K562 (cell line): ENCODE data around the gene ERFL. TPM values are rescaled to one million over a fixed set of nuclear protein-coding genes. Genes with fewer than 3 reads are reported as not detected.

Source experiments
- ATAC-seq: fragments of 200-7000 bp; cut with Tn5 transposase; 3 replicates; pipeline ENCODE4 v1.9.1; 2020; ENCODE audit warnings: moderate library complexity
- BruUV-seq: library from RNA; stranded (reverse); fragments of 400-500 nt; replicated peaks from 2 replicates; lab custom pipeline; 2021; lab: Mats Ljungman, UMichigan
- CTCF ChIA-PET: fragments of 300-600 bp; formaldehyde crosslinking; extraction: SDS; loops from one replicate; lab custom pipeline; 2021; ENCODE audit warnings: low intra/inter-chr PET ratio; lab: Yijun Ruan, JAX
- POLR2A ChIA-PET: fragments of 300-600, 350-650 bp; sonication (Branson Sonifier 250); formaldehyde crosslinking; extraction: SDS; loops from one replicate; lab custom pipeline; 2021; ENCODE audit warnings: antibody characterized with exemption, inconsistent platforms; lab: Yijun Ruan, JAX
- DNase-seq, 4 experiments: peaks; one replicate each; pipeline versions ENCODE4 v3.0.0 to v3.0.0-alpha.2; 2011 to 2018; ENCODE audit warnings: low spot score in 3 of 4, mixed read lengths in 3 of 4; ENCODE audit errors: extremely low read depth in 1 of 4
- FAIRE-seq: peaks from 2 replicates; lab custom pipeline; 2011; peaks lifted over from hg19 to GRCh38; lab: Jason Lieb, UNC
- H2AFZ ChIP-seq: 2 replicates; pipeline ENCODE4 v1.6.0; 2011; ENCODE audit warnings: low read depth, low read length, control low read depth, inconsistent platforms
- H3K27ac ChIP-seq: fragments of 200-600 bp; 3 replicates; pipeline ENCODE4 v1.8.0; 2011; ENCODE audit warnings: low read depth, mild to moderate bottlenecking, control low read depth, inconsistent platforms, low read length, moderate library complexity, mixed read lengths; ENCODE audit errors: extremely low read depth
- H3K27me3 ChIP-seq, 2 experiments: fragments of 300-600 bp in 1 of 2; 2 replicates in 1 of 2; 3 replicates in 1 of 2; pipeline versions ENCODE4 v1.6.0 to v1.8.0; 2011; ENCODE audit warnings: inconsistent platforms in 2 of 2, low read length in 2 of 2, mild to moderate bottlenecking in 1 of 2, mixed read lengths in 1 of 2, moderate library complexity in 1 of 2; ENCODE audit not compliant: control insufficient read depth in 2 of 2, insufficient read depth in 2 of 2
- H3K36me3 ChIP-seq: fragments of 300-600 bp; 3 replicates; pipeline ENCODE4 v1.8.0; 2011; ENCODE audit warnings: mild to moderate bottlenecking, low read length, inconsistent platforms; ENCODE audit not compliant: control insufficient read depth, insufficient read depth
- H3K4me1 ChIP-seq, 2 experiments: fragments of 200-600 bp in 1 of 2; replicated peaks in 1 of 2; 2 replicates in 1 of 2; 3 replicates in 1 of 2; pipeline versions ENCODE4 v1.5.1 to v1.8.0; 2011; ENCODE audit warnings: inconsistent platforms in 2 of 2, low read length in 2 of 2, mild to moderate bottlenecking in 1 of 2, mixed read lengths in 1 of 2, moderate library complexity in 1 of 2; ENCODE audit not compliant: control insufficient read depth in 2 of 2, insufficient read depth in 2 of 2
- H3K4me2 ChIP-seq: 2 replicates; pipeline ENCODE4 v1.6.1; 2011; ENCODE audit warnings: low read length, control low read depth, inconsistent platforms, mixed read lengths; ENCODE audit not compliant: insufficient read depth
- H3K4me3 ChIP-seq: fragments of 200-600 bp; sonication (generic), shearing (Covaris generic); 2 replicates; pipeline ENCODE4 v1.5.1; 2016; ENCODE audit warnings: control low read depth, inconsistent platforms
- H3K79me2 ChIP-seq: fragments of 200-600 bp; 3 replicates; pipeline ENCODE4 v1.8.0; 2011; ENCODE audit warnings: low read length, inconsistent platforms; ENCODE audit not compliant: control insufficient read depth, insufficient read depth
- H3K9ac ChIP-seq, 2 experiments: 2 replicates each; pipeline versions ENCODE4 v1.6.0 to v1.6.1; 2011; ENCODE audit warnings: low read depth in 2 of 2, low read length in 2 of 2, control low read depth in 1 of 2, inconsistent platforms in 1 of 2, mild to moderate bottlenecking in 1 of 2, mixed read lengths in 1 of 2; ENCODE audit not compliant: insufficient read depth in 1 of 2
- H3K9me1 ChIP-seq: one replicate; pipeline ENCODE4 v1.6.0; 2011; ENCODE audit warnings: inconsistent platforms, mild to moderate bottlenecking, low read length, moderate library complexity; ENCODE audit not compliant: control insufficient read depth, insufficient read depth
- H3K9me3 ChIP-seq: replicated peaks from 2 replicates; pipeline ENCODE4 v1.5.1; 2011; ENCODE audit warnings: low read depth, low read length, inconsistent platforms; ENCODE audit not compliant: control insufficient read depth, insufficient read depth
- H4K20me1 ChIP-seq: replicated peaks from 2 replicates; pipeline ENCODE4 v1.6.1; 2011; ENCODE audit warnings: low read length, inconsistent platforms, mixed read lengths; ENCODE audit not compliant: control insufficient read depth, insufficient read depth
- KLF16 ChIP-seq: IDR thresholded peaks from 2 replicates; pipeline ENCODE4 v1.6.1; 2016; ENCODE audit warnings: antibody characterized with exemption
- POLR2A ChIP-seq: fragments of 450-650 bp; conservative IDR thresholded peaks from 2 replicates; pipeline ENCODE4 v1.6.1; 2016
- POLR2AphosphoS5 ChIP-seq: IDR thresholded peaks from 2 replicates; pipeline ENCODE4 v1.6.1; 2011; ENCODE audit warnings: mild to moderate bottlenecking, low read depth, low read length, moderate library complexity; ENCODE audit not compliant: control insufficient read depth, insufficient read depth
- RNF219 ChIP-seq: fragments of 250-450 bp; sonication (Bioruptor Pico); IDR thresholded peaks from 2 replicates; pipeline ENCODE4 v1.5.0; 2022; ENCODE audit warnings: mild to moderate bottlenecking
- WGBS: fragments of 100-300 bp; shearing (Covaris generic); methylation state at CpG from one replicate; pipeline ENCODE4 v1.1.6; 2016; ENCODE audit warnings: low coverage, mixed read lengths; ENCODE audit not compliant: insufficient coverage; ENCODE audit errors: missing lambda C conversion rate; 5-methylcytosine and 5-hydroxymethylcytosine counted together
- in situ Hi-C: fragments of 300-500 bp; cut with MboI; formaldehyde crosslinking; loops from 4 replicates; pipeline ENCODE4 v1.15.0; 2018; ENCODE audit warnings: inconsistent platforms, mixed read lengths
- intact Hi-C: fragments of 100-400 bp; cut with micrococcal nuclease; formaldehyde crosslinking; loops from 2 replicates; pipeline ENCODE4 v1.14.2; 2022
- polyA plus RNA-seq, 8 experiments: library from polyadenylated mRNA; depleted of rRNA in 4 of 8; stranded (reverse) in 5 of 8; unstranded in 3 of 8; fragments of >200 nt; fragmentation: Nextera tagmentation in 2 of 8; fragmentation: Illumina TruSeq in 1 of 8; extraction: Ambion mirVana in 2 of 8; extraction: Trizol in 1 of 8; gene quantifications; 2 replicates each; pipeline versions ENCODE4 v1.2.1 to v1.2.3, GENCODE V29; 2011 to 2014; ENCODE audit warnings: inconsistent platforms in 1 of 8, missing spikeins in 1 of 8
- total RNA-seq, 7 experiments: library from RNA; depleted of rRNA in 6 of 7; stranded (reverse); fragments of >200 nt in 6 of 7; fragmentation: Illumina TruSeq in 2 of 7; extraction: Trizol in 2 of 7; gene quantifications; 2 replicates each; pipeline versions ENCODE4 v1.2.1 to v1.2.3, GENCODE V29; 2011 to 2021; ENCODE audit warnings: low replicate concordance in 1 of 7

The ERFL gene
- total and polyA plus RNA-seq, 9 of the 15 experiments (the other 6 are each of a cell fraction or from before 2014, with no cell fraction given) = 0.07 to 0.75 (median 0.32) TPM; not detected in 4

DNA sequence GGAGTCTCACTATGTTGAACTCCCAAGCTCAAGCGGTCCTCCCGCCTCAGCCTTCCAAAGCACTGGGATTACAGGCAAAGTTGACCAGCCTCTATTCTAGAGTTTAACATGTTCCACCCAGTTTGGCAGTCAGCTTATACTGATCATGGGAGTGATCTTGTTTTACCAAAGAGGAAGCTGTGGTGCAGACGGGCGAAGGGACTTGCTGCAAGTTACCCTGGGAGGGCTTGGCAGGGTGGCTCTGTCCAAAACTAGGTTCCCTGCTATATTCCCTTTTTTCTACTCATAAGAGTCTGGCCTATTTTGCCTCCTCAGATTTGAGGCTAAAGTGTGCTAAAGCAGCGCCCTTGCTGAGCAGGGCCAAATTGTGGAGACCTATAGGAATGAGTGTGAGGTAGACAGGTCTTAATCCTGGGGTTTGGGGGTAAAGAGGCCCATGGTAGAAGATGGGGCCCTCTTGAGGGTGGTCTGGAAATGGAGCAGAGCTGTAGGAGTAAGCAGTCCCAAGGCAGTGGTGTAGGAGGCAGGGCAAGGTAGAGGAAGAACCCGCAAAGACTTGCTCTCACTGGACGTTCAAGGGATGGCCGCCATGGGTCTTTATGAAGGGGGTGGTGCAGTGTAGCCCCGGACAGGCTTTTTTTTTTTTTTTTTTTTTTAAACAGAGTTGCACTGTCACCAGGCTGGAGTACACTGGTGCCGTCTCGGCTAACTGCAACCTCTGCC, 64.9 kb downstream of the ERFL start:
- intact Hi-C loops (no loop called here), in situ Hi-C loops (no loop called here)
- Histone ChIP-seq H3K9ac (peak overlapping the region; percentile 15 to 26; a peak in 3 of 4 replicates), H3K79me2 (peaks cover 81% of the 10 kb centered on the region), H3K4me1 (peaks cover 30 to 35% of the 10 kb centered on the region in 2 experiments), H3K4me3 (no peak overlapping the region), H4K20me1 (peaks cover 47% of the 10 kb centered on the region), H3K4me2 (peak overlapping the region; percentile 95), H3K27me3 (no peaks in the 10 kb centered on the region), H2AFZ (no peak overlapping the region), H3K9me3 (no peaks in the 10 kb centered on the region), H3K9me1 (peaks cover 8% of the 10 kb centered on the region), H3K27ac (peak overlapping the region; percentile 61), H3K36me3 (peaks cover 75% of the 10 kb centered on the region)
- ATAC-seq (no peak), FAIRE-seq (no peak), DNase-seq (no peak)
- no peak for TF ChIP-seq RNF219 (CRISPR knock-in tag)
- peak; percentile 24; the same call in 1 of the 2 replicates for TF ChIP-seq POLR2A
- TF ChIP-seq KLF16 = no peak
- peak; percentile 39; the same call in 1 of the 2 replicates for TF ChIP-seq POLR2AphosphoS5
- ChIA-PET CTCF (no interaction called here), POLR2A (interaction anchor here (0.5 to 3.2 kb wide), 10 partner anchors 9 to 407 kb away, joined by 3 to 25 read pairs (median 4); no protein-coding TSS in a partner anchor)
- 92% methylated on average over 9 of the region's 11 CpGs for WGBS
- no TSS peak for BruUV-seq
